NCI-H2227 (cell line): Measurements from ENCODE around the gene HPDL.
A peak's percentile ranks its signal among the peaks of the same experiment; 100 is the strongest.

Source experiments
- DNase-seq: peaks from one replicate; lab custom pipeline; 2025; ENCODE audit not compliant: unreplicated experiment; lab: John Stamatoyannopoulos, UW

HPDL gene

GRCh38 chr1:45348966-45349677 lies 22.4 kb downstream of the HPDL start:
- no peak for DNase-seq

- DNase-seq: no peak
Observed at GRCh38 chr1:45351508-45351907, 24.8 kb downstream of the HPDL start.

- DNase-seq: no peak
Observed at GRCh38 chr1:45353685-45354084, 27.0 kb downstream of the HPDL start.

GRCh38 chr1:45354838-45355237 lies 28.1 kb downstream of the HPDL start:
- no peak for DNase-seq

GRCh38 chr1:45355683-45356082 lies 29.0 kb downstream of the HPDL start:
- DNase-seq: no peak

- DNase-seq: no peak
Observed at GRCh38 chr1:45356186-45356585, 29.5 kb downstream of the HPDL start.

- DNase-seq: peak; percentile 46
Observed at GRCh38 chr1:45359882-45360513, 33.3 kb downstream of the HPDL start.

GRCh38 chr1:45360981-45361380 lies 34.3 kb downstream of the HPDL start:
- peak; percentile 64 for DNase-seq

- no peak for DNase-seq
Observed at GRCh38 chr1:45364294-45364693, 37.6 kb downstream of the HPDL start.

GRCh38 chr1:45365051-45365450 lies 38.4 kb downstream of the HPDL start:
- DNase-seq: no peak

GRCh38 chr1:45370575-45370974 lies 43.9 kb downstream of the HPDL start:
- no peak for DNase-seq

GRCh38 chr1:45373573-45373972 lies 46.9 kb downstream of the HPDL start:
- no peak for DNase-seq

GRCh38 chr1:45375104-45376090 lies 48.7 kb downstream of the HPDL start:
- no peak for DNase-seq

- no peak for DNase-seq
Observed at GRCh38 chr1:45378184-45378583, 51.5 kb downstream of the HPDL start.
